Breast epithelium (tissue), 4 donors: ENCODE results near the gene C1QTNF6. TPM values are rescaled to one million over a fixed set of nuclear protein-coding genes. Genes with fewer than 3 reads are reported as not detected.
"Not testable (repeated sequence)": the region's sequence is repeated elsewhere in the genome, so short reads cannot be mapped to it uniquely, and the experiment has no call there.

Source experiments
- DNase-seq, 2 donors: peaks; one replicate each; pipeline ENCODE4 v3.0.0-alpha.2; 2019; ENCODE audit warnings: low spot score in 2 of 2
- H3K27ac ChIP-seq, 2 donors: fragments of 200-600 bp; sonication (generic) in 1 of 2; one replicate each; pipeline ENCODE4 v1.5.1; 2016 to 2019; ENCODE audit warnings: mild to moderate bottlenecking in 1 of 2
- H3K27me3 ChIP-seq, 2 donors: fragments of 200-600 bp; sonication (generic) in 1 of 2; one replicate each; pipeline versions ENCODE4 v1.5.1 to v1.6.0; 2017 to 2019; ENCODE audit warnings: control low read depth in 1 of 2, mild to moderate bottlenecking in 1 of 2
- H3K36me3 ChIP-seq: fragments of 200-600 bp; one replicate; pipeline ENCODE4 v1.5.1; 2019
- H3K4me1 ChIP-seq, 2 donors: fragments of 200-600 bp; sonication (generic); one replicate each; pipeline ENCODE4 v1.5.1; 2016 to 2019; ENCODE audit warnings: control low read depth in 1 of 2
- H3K4me3 ChIP-seq, 3 donors: fragments of 200-600 bp; sonication (generic); 1 replicate in 2 of 3; 2 replicates in 1 of 3; pipeline ENCODE4 v1.5.1; 2016 to 2019; ENCODE audit warnings: mild to moderate bottlenecking in 3 of 3, moderate library complexity in 2 of 3
- H3K9me3 ChIP-seq, 2 donors: fragments of 200-600 bp; sonication (generic) in 1 of 2; one replicate each; pipeline ENCODE4 v1.5.1; 2016 to 2019; ENCODE audit warnings: control low read depth in 1 of 2
- POLR2A ChIP-seq: fragments of 450-650 bp; IDR thresholded peaks from one replicate; pipeline ENCODE4 v1.6.1; 2016; ENCODE audit warnings: antibody characterized with exemption, mild to moderate bottlenecking, moderate library complexity
- POLR2AphosphoS5 ChIP-seq, 3 donors: sonication (generic); formaldehyde crosslinking; IDR thresholded peaks; one replicate each; pipeline ENCODE4 v1.6.1; 2017; ENCODE audit warnings: antibody characterized with exemption in 3 of 3
- intact Hi-C: fragments of 100-400 bp; cut with DNase I; formaldehyde crosslinking; loops from one replicate; pipeline ENCODE4 v1.15.1; 2023; ENCODE audit warnings: low total_unique reads
- total RNA-seq, 3 donors: library from RNA; depleted of rRNA; stranded (reverse); fragments of >200 nt; gene quantifications; one replicate each; pipeline ENCODE4 v1.1.0, GENCODE V29; 2016
- TF ChIP-seq, protein P1 (sequence below), 3 donors: fragments of 450-650 bp; IDR thresholded peaks; one replicate each; pipeline ENCODE4 v1.5.1; 2016 to 2017; ENCODE audit warnings: antibody characterized with exemption in 3 of 3, mild to moderate bottlenecking in 3 of 3, moderate library complexity in 3 of 3

Gene C1QTNF6
- total RNA-seq = 1 to 10 TPM; 2.2 to 3.6 (median 3.5) TPM

GRCh38 chr22:37187891-37188761, at the start of gene C1QTNF6:
TSS of gene C1QTNF6 (minus strand) at chr22:37188247. CDS start at chr22:37188213, 34 bp downstream.
- Histone ChIP-seq H3K9me3 (no peaks in the 10 kb centered on the region), H3K27ac (peak within 1 kb of the TSS; percentile 77 to 98), H3K4me3 (peak within 1 kb of the TSS; percentile 36 to 65 (median 37)), H3K36me3 (no peaks in the 10 kb centered on the region), H3K27me3 (no peaks in the 10 kb centered on the region), H3K4me1 (peaks cover 6 to 15% of the 10 kb centered on the region in 2 donors)
- TF ChIP-seq POLR2A = no peak
- TF ChIP-seq, protein P1, sequence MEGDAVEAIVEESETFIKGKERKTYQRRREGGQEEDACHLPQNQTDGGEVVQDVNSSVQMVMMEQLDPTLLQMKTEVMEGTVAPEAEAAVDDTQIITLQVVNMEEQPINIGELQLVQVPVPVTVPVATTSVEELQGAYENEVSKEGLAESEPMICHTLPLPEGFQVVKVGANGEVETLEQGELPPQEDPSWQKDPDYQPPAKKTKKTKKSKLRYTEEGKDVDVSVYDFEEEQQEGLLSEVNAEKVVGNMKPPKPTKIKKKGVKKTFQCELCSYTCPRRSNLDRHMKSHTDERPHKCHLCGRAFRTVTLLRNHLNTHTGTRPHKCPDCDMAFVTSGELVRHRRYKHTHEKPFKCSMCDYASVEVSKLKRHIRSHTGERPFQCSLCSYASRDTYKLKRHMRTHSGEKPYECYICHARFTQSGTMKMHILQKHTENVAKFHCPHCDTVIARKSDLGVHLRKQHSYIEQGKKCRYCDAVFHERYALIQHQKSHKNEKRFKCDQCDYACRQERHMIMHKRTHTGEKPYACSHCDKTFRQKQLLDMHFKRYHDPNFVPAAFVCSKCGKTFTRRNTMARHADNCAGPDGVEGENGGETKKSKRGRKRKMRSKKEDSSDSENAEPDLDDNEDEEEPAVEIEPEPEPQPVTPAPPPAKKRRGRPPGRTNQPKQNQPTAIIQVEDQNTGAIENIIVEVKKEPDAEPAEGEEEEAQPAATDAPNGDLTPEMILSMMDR (IDR thresholded peaks at IDR 0.05) = no peak
- no peak for TF ChIP-seq POLR2AphosphoS5 (IDR thresholded peaks at IDR 0.05)
- no peak for DNase-seq
- intact Hi-C loops = loop anchor here (10.0 kb wide), 1 partner anchor 1237 kb away; no protein-coding TSS in a partner anchor

DNA sequence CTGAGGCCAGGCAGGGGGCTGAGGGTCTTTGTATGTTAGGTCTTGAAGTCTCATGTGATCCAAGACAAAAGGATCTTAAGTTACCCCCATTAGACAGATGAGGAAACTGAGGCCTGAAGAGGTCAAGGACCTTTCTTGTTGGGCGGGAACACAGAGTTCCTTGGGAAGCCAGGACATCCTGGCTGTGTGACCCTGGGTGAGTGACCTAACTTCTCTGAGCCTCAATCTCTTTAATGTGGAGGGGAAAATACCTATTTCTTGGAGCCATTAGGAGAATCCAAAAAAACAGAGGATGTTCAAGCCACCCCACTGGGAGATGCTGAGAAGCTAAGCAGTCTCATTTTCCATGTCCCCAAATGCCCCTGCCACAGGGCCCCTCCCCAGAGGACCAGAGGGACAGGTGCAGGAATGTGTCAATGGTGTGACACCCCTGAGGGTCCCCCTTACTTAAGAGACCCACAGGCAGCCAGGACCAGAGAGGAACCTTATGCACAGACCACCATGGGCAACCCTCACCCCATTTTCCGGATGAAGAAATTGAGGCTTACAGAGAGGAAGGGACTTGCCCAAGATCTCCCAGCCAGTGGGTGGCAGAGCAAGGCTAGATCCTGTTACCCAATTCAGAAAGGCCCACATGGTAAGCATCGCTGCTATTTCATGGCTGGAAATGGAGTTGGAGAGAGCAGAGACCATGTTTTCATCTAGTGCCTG, 48.0 kb upstream of the C1QTNF6 start:
- no peaks in the 10 kb centered on the region for H3K36me3 ChIP-seq
- no peaks in the 10 kb centered on the region for H3K9me3 ChIP-seq
- DNase-seq = no peak
- no peaks in the 10 kb centered on the region for H3K27me3 ChIP-seq
- TF ChIP-seq POLR2AphosphoS5 (IDR thresholded peaks at IDR 0.05) (no peak), POLR2A (no peak)
- TF ChIP-seq, protein P1 (IDR thresholded peaks at IDR 0.05) = no peak
- no peak overlapping the region for H3K4me3 ChIP-seq
- intact Hi-C loops = no loop called here
- no peak overlapping the region for H3K27ac ChIP-seq
- no peaks in the 10 kb centered on the region for H3K4me1 ChIP-seq

DNA sequence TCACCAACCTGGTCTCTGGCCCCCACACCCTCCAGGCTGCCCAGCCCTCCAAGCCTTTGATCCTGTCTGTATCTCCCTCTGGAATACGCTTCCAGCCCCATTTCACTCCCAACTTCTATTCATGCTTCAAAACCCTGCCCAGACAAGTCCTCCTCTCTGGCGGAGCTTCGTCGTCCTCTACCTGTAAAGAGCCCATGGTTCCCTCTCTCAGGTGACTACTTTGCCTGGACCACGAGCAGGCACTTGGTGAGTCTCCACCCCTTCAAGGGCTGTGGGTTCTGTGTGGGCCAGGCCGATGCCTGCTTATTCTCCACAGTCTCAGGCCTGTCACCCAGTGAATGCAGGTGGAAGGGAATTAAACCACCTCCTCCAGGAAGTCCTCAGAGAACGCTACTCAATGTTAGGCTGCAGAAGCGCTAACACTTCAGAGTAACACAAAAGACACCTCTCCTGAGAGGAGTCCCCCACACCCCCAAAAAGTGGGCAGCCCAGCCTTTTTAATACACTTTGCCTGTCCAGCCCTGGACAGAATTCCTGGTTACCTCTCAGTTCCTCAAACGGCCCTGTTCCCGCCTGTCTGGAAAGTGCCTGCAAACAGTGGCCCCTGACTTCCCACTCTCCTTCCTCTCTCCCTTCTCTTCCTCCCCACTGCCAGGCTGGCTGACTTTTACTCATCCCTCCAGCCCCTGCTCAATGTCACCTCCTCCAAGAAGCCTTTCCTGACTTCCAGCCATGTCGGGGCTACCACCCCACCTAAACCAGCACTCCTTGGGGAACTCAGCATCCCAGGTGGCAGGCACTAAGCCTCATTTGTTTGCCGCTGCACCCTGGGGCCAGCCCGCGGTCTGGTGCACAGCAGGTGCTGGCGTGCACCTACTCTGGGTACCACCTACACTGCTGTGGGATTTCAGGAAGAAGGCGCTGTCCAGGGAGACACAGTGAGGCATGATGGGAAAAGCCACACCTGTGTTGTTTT, 47.0 kb upstream of the C1QTNF6 start:
- Histone ChIP-seq H3K27ac (no peak overlapping the region), H3K4me3 (no peak overlapping the region), H3K4me1 (no peaks in the 10 kb centered on the region), H3K9me3 (no peaks in the 10 kb centered on the region), H3K27me3 (no peaks in the 10 kb centered on the region), H3K36me3 (no peaks in the 10 kb centered on the region)
- intact Hi-C loops = no loop called here
- TF ChIP-seq POLR2AphosphoS5 (IDR thresholded peaks at IDR 0.05) (no peak), POLR2A (no peak)
- TF ChIP-seq, protein P1 (IDR thresholded peaks at IDR 0.05) = no peak
- no peak for DNase-seq

GRCh38 chr22:37233751-37234631, 45.9 kb upstream of the C1QTNF6 start:
- intact Hi-C loops = no loop called here
- H3K36me3 ChIP-seq = no peaks in the 10 kb centered on the region
- no peak overlapping the region for H3K4me3 ChIP-seq
- no peaks in the 10 kb centered on the region for H3K4me1 ChIP-seq
- H3K27ac ChIP-seq = no peak overlapping the region
- H3K27me3 ChIP-seq = no peaks in the 10 kb centered on the region
- DNase-seq = no peak
- TF ChIP-seq, protein P1 (IDR thresholded peaks at IDR 0.05) = no peak
- no peak for TF ChIP-seq POLR2AphosphoS5 (IDR thresholded peaks at IDR 0.05)
- TF ChIP-seq POLR2A = no peak
- no peaks in the 10 kb centered on the region for H3K9me3 ChIP-seq

DNA sequence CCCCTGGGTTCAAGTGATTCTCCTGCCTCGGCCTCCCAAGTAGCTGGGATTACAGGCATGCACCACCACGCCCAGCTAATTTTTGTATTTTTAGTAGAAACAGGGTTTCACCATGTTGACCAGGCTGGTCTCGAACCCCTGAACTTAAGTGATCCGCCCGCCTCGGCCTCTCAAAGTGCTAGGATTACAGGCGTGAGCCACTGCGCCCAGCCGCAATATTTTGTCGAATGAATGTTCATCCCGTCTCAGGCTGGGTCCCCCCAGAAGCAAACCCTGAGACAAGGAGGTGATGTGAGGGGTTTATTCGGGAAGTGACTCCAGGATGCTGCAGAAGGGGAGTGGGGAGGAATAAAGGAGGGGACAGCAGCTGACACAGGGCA, 45.3 kb upstream of the C1QTNF6 start:
- DNase-seq, H3K9me3 ChIP-seq, H3K4me3 ChIP-seq, H3K4me1 ChIP-seq, H3K36me3 ChIP-seq, H3K27me3 ChIP-seq, H3K27ac ChIP-seq, intact Hi-C loops: not testable (repeated sequence)
